Right lobe of liver (tissue), 4 donors: ENCODE results near the gene RGS12.

ENCODE experiments used
- POLR2A ChIP-seq: fragments of 450-650 bp; IDR thresholded peaks from one replicate; pipeline ENCODE4 v1.6.1; 2017; ENCODE audit warnings: antibody characterized with exemption, mild to moderate bottlenecking
- TF ChIP-seq, protein P1 (sequence below), 4 donors: fragments of 200-600 bp in 3 of 4; fragments of 450-650 bp in 1 of 4; IDR thresholded peaks; one replicate each; pipeline versions ENCODE4 v1.5.1 to v1.8.0; 2016 to 2022; ENCODE audit warnings: antibody characterized with exemption in 4 of 4, mild to moderate bottlenecking in 2 of 4
- donor health status: DM: no; HTN: no; CAD: no.
- donor health status: DM: no; HTN: no; CAD: no.
- donor health status: DM: no; HTN: yes; CAD: no.

- TF ChIP-seq, protein P1, sequence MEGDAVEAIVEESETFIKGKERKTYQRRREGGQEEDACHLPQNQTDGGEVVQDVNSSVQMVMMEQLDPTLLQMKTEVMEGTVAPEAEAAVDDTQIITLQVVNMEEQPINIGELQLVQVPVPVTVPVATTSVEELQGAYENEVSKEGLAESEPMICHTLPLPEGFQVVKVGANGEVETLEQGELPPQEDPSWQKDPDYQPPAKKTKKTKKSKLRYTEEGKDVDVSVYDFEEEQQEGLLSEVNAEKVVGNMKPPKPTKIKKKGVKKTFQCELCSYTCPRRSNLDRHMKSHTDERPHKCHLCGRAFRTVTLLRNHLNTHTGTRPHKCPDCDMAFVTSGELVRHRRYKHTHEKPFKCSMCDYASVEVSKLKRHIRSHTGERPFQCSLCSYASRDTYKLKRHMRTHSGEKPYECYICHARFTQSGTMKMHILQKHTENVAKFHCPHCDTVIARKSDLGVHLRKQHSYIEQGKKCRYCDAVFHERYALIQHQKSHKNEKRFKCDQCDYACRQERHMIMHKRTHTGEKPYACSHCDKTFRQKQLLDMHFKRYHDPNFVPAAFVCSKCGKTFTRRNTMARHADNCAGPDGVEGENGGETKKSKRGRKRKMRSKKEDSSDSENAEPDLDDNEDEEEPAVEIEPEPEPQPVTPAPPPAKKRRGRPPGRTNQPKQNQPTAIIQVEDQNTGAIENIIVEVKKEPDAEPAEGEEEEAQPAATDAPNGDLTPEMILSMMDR (IDR thresholded peaks at IDR 0.05): no peak
- TF ChIP-seq POLR2A: no peak
These were observed 18.8 kb downstream of the RGS12 start for GRCh38 chr4:3311489-3312171.
